H1 (cell line): ENCODE measurements around the gene ACKR3. TPM values are rescaled to one million over a fixed set of nuclear protein-coding genes. Genes with fewer than 3 reads are reported as not detected.

Experiments
- RAD21 ChIP-seq, 2 experiments: IDR thresholded peaks in 1 of 2; conservative IDR thresholded peaks in 1 of 2; 2 replicates each; pipeline ENCODE4 v1.6.1; 2011; ENCODE audit warnings: low read depth in 2 of 2, low read length in 2 of 2, improper control_type of control experiment in 1 of 2, inconsistent platforms in 1 of 2, mild to moderate bottlenecking in 1 of 2, moderate library complexity in 1 of 2
- polyA plus RNA-seq, 7 experiments: library from polyadenylated mRNA; depleted of rRNA in 3 of 7; stranded (reverse) in 5 of 7; unstranded in 2 of 7; fragments of >200 nt in 5 of 7; fragments of 200-250 nt in 2 of 7; gene quantifications; 1 replicate in 5 of 7; 2 replicates in 1 of 7; 4 replicates in 1 of 7; pipeline versions ENCODE4 v1.2.1 to v1.2.3, GENCODE V29; 2011 to 2013; ENCODE audit warnings: missing spikeins in 2 of 7, mixed read lengths in 2 of 7
- total RNA-seq: library from RNA; stranded (reverse); fragmentation: NEBNext Ultra II Directional; extraction: Animal tissue kit (Norgen Biotek cat#: 25700); gene quantifications from 2 replicates; pipeline ENCODE4 v1.2.1, GENCODE V29; 2021

ACKR3 gene
- total and polyA plus RNA-seq, 2 of the 8 experiments (the other 6 are each of a cell fraction or from before 2014, with no cell fraction given), result 1.4 to 24.4 TPM

GRCh38 chr2:236558993-236559978 lies 10.3 kb upstream of the ACKR3 start (continued):
- TF ChIP-seq RAD21 (IDR thresholded peaks at IDR 0.05 in 1 of 2, conservative IDR thresholded peaks at IDR 0.05 in 1 of 2; ENCODE audit: low read depth in 2 of 2, low read length in 2 of 2), result no peak
- TF ChIP-seq, all 59 proteins: peak for 0
